Activated naive CD8-positive, alpha-beta T cell treated with anti-CD3 and anti-CD28 coated beads, Interleukin-2, amount 50 U/mL, for 16 hours (primary cell): ENCODE results near the gene GNA14.
"Not testable (repeated sequence)": the region's sequence is repeated elsewhere in the genome, so short reads cannot be mapped to it uniquely, and the experiment has no call there.

Experiments used
- DNase-seq: peaks from one replicate; pipeline ENCODE4 v3.0.0-alpha.2; 2020; ENCODE audit warnings: low read depth, low spot score

The GNA14 gene

GRCh38 chr9:77648234-77649108 lies at the start of gene GNA14:
TSS of gene GNA14 (minus strand) at chr9:77648322. CDS start at chr9:77647793, 529 bp downstream.
- no peak for DNase-seq

DNA sequence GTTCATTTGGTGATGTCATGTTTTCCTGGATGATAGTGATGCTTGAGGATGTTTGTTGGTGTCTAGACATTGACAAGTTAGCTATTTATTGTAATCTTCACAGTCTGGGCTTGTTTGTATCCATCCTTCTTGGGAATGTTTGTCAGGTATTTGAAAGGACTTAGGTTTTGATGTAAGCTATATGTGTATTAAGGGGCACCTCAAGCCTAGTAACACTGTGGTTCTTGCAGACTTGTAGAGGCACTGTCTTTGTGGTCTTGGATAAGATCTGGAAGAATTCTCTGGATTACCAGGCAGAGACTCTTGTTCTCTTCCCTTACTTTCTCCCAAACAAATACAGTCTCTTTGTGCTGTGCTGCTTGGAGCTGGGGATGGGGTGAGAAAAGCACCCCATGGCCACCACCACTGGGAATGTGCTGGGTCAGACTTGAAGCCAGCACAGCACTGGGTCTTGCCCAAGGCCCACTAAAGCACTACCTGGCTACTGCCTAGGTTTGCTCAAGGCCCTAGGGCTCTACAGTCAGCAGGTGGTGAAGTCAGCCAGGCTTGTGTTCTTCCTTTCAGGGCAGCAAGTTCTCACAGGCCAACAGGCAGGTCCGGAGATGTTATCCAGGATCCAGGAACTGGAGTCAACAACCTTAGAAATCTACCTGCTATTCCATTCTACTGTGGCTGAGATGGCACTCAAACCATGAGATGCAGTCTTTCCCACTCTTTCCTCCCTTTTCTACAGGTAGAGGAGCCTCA lies 49.3 kb upstream of the GNA14 start:
- no peak for DNase-seq

DNA sequence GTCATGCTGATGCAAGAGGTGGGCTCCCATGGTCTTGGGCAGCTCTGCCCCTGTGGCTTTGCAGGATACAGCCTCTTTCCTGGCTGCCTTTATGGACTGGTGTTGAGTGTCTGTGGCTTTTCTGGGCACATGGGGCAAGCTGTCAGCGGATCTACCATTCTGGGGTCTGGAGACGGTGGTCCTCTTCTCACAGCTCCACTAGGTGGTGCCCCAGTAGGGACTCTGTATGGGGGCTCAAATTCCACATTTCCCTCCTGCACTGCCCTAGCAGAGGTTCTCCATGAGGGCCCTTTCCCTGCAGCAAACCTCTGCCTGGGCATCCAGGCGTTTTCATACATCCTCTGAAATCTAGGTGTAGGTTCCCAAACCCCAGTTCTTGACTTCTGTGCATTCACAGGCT lies 42.6 kb upstream of the GNA14 start:
- not testable (repeated sequence) for DNase-seq

- not testable (repeated sequence) for DNase-seq
Observed at GRCh38 chr9:77690119-77690518, 42.0 kb upstream of the GNA14 start.

- DNase-seq = not testable (repeated sequence)
Observed at GRCh38 chr9:77687737-77688136, 39.6 kb upstream of the GNA14 start.

DNA sequence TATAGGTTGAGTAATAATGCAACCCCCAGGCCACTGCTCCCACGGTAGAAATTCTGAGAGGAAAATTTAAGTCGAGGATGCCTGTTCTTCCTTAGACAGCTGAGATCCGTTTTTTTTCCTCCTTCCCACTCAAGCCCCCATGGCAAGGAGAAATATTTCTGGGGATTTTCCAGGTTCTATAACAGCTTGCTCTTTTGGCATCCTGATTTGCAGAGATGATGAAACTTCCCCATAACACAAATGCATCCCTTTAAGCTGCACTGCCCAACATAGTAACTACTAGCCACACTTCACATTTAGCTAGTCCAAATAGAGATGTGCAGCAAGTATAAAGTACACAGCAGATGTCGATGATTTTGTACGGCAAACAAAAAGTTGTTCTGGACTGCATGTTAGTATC lies 32.5 kb upstream of the GNA14 start:
- DNase-seq = no peak

- DNase-seq = no peak
Observed at GRCh38 chr9:77679661-77680368, 31.7 kb upstream of the GNA14 start.

DNA sequence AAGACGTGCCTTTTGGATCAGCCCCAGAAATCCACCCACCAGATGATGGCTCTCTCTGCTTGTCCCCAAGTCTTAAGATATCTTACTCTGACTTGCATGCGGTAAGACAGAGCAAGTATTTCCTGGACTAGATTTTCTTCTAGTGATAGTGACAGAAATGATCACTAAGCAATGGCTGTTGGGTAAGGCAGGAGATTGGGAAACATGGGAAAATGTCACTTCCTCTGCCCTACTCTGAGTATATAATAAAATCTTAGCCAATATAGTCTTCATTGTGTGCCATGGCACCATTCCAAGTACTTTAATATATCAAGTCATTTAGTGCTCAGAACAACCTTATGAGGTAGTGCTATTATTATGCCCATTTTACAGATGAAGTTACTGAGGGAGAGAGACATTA lies 31.0 kb upstream of the GNA14 start:
- no peak for DNase-seq

GRCh38 chr9:77677957-77678535 lies 29.9 kb upstream of the GNA14 start:
- DNase-seq = no peak

DNA sequence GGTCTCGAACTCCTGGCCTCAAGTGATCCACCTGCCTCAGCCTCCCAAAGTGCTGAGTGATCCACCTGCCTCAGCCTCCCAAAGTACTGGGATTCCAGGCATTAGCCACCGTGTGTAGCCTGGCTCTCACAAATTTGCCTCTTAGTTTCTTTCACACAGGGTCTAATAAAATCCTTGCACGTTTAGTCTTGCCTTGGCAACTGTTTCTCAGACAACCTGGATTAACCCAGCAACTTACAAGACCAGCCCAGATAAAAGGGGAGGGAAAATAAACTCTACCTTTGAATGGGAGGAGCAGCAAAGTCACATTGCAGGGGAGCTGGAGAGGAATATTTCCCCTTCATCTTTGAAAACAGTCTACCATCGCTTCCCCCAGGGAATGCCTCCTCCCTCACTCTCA lies 29.3 kb upstream of the GNA14 start:
- no peak for DNase-seq

- no peak for DNase-seq
Observed at GRCh38 chr9:77673941-77674791, 26.0 kb upstream of the GNA14 start.

DNA sequence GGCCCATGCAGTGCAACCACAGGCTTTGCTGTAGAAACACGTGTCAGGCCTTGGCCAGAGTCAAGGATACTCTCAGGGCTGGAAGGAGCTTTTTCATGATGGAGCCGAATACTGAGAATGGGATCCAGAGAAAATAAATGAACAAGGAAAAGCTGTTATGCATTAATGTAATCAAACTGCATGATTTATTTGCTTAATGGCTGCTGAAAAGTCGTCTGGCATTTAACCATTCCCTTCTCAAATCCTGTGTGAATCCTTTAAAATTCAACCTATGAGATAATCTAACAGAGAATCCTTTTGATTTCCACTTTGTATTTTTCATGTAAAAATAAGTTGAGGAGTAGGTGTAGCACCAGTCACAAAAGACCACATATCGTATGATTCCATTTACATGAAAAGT lies 24.1 kb upstream of the GNA14 start:
- no peak for DNase-seq

DNA sequence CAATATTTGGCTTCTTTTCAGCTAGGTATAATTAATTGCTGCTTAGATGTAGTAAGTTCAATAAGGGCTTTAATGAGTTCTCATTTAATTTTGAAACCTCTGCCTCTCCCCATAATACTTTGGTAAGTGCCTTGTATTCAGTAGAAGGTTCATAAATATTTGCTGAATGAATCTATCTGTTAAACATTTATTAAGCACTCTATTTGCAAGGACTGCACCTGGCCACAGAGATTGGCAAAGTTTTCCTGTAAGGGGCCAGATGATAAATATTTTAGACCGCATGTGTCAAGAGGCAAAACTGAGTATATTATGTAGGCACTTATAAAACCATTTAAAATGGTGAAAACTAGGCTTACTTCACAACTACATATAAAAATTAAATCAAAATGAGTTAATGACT lies 19.0 kb upstream of the GNA14 start:
- DNase-seq = no peak

- DNase-seq = no peak
Observed at GRCh38 chr9:77663754-77664153, 15.6 kb upstream of the GNA14 start.

DNA sequence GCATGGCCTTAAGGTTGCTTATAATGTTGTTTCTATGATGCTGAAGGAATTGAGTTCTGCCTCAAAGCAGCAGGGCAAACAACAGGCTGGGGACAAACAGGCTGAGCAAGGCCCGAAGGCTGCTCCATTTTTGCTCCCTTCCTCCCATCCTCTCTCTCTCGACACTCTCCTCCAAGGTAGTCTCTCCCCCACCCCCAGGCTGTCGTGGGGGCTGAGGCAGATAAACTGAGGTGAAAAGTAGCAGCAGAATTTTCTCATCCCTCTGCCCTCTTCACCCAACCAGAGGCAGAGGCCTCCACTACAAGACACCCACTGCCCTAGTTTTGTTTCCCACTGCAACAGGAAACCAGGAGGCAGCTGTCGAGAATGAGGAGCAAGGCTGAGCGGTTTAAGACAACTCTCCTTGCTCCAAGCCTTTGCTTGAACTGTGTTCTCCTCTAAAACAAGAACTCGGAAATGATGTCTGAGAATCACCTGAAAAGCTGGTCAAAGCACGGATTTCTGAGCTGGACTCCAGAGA lies 13.5 kb upstream of the GNA14 start:
- DNase-seq = no peak

GRCh38 chr9:77659926-77660325 lies 11.8 kb upstream of the GNA14 start:
- no peak for DNase-seq

- no peak for DNase-seq
Observed at GRCh38 chr9:77651203-77651602, 3.1 kb upstream of the GNA14 start.

- no peak for DNase-seq
Observed at GRCh38 chr9:77649109-77649812, 1.1 kb upstream of the GNA14 start.

- no peak for DNase-seq
Observed at GRCh38 chr9:77647267-77648233, 572 bp downstream of the GNA14 start.
